Dendritic cell treated with granulocyte-macrophage colony-stimulating factor and Interleukin-4, amounts not matched to agents 40 ng/mL and 50 ng/mL, for 4 days (primary cell): ENCODE measurements around the gene ELMO3.

Experiments used
- H3K27ac Mint-ChIP-seq: one replicate; pipeline ENCODE4 v1.8.0; 2022; ENCODE audit warnings: mild to moderate bottlenecking, mixed read lengths
- H3K27me3 Mint-ChIP-seq: one replicate; pipeline ENCODE4 v1.8.0; 2022; ENCODE audit warnings: mild to moderate bottlenecking, mixed read lengths
- H3K36me3 Mint-ChIP-seq: one replicate; pipeline ENCODE4 v1.8.0; 2022; ENCODE audit warnings: low read depth, mixed read lengths
- H3K4me1 Mint-ChIP-seq: one replicate; pipeline ENCODE4 v1.8.0; 2022; ENCODE audit warnings: low read depth, mixed read lengths
- H3K4me3 Mint-ChIP-seq: one replicate; pipeline ENCODE4 v1.8.0; 2022; ENCODE audit warnings: mild to moderate bottlenecking, moderate library complexity, mixed read lengths
- H3K9me3 Mint-ChIP-seq: one replicate; pipeline ENCODE4 v1.8.0; 2022; ENCODE audit warnings: mixed read lengths
- intact Hi-C: fragments of 100-400 bp; cut with micrococcal nuclease; formaldehyde crosslinking; loops from one replicate; pipeline ENCODE4 v1.15.0; 2022

ELMO3 gene

GRCh38 chr16:67169642-67170167 is 29.2 kb upstream of the ELMO3 start:
- H3K27ac Mint-ChIP-seq: peak overlapping the region; percentile 88
- peaks cover 50% of the 10 kb centered on the region for H3K36me3 Mint-ChIP-seq
- peak overlapping the region; percentile 72 for H3K4me3 Mint-ChIP-seq
- peaks cover 92% of the 10 kb centered on the region for H3K4me1 Mint-ChIP-seq
- intact Hi-C loops: no loop called here
- no peaks in the 10 kb centered on the region for H3K9me3 Mint-ChIP-seq
- peaks cover 78% of the 10 kb centered on the region for H3K27me3 Mint-ChIP-seq

GRCh38 chr16:67170168-67170948 is 28.6 kb upstream of the ELMO3 start, which contains the start of gene NOL3:
TSS of gene NOL3 (plus strand) at chr16:67170538.
- H3K27ac Mint-ChIP-seq: peak within 1 kb of the TSS; percentile 88
- peaks cover 78% of the 10 kb centered on the region for H3K27me3 Mint-ChIP-seq
- intact Hi-C loops: no loop called here
- H3K4me3 Mint-ChIP-seq: peak within 1 kb of the TSS; percentile 72
- H3K4me1 Mint-ChIP-seq: peaks cover 87% of the 10 kb centered on the region
- H3K9me3 Mint-ChIP-seq: no peaks in the 10 kb centered on the region
- H3K36me3 Mint-ChIP-seq: peaks cover 50% of the 10 kb centered on the region

- H3K27me3 Mint-ChIP-seq: peaks cover 77% of the 10 kb centered on the region
- H3K27ac Mint-ChIP-seq: peak overlapping the region; percentile 88
- peaks cover 80% of the 10 kb centered on the region for H3K4me1 Mint-ChIP-seq
- peak overlapping the region; percentile 66 for H3K4me3 Mint-ChIP-seq
- intact Hi-C loops: no loop called here
- H3K36me3 Mint-ChIP-seq: peaks cover 55% of the 10 kb centered on the region
- no peaks in the 10 kb centered on the region for H3K9me3 Mint-ChIP-seq
These were observed 27.8 kb upstream of the ELMO3 start for GRCh38 chr16:67170949-67171649.

GRCh38 chr16:67173323-67173722 is 25.6 kb upstream of the ELMO3 start:
- Mint-ChIP-seq H3K27me3 (peaks cover 75% of the 10 kb centered on the region), H3K4me1 (peaks cover 70% of the 10 kb centered on the region)

GRCh38 chr16:67173808-67174705 is 24.9 kb upstream of the ELMO3 start:
- Mint-ChIP-seq H3K4me1 (peaks cover 70% of the 10 kb centered on the region), H3K27ac (peak overlapping the region; percentile 88), H3K36me3 (peaks cover 46% of the 10 kb centered on the region), H3K9me3 (no peaks in the 10 kb centered on the region), H3K4me3 (peak overlapping the region; percentile 84), H3K27me3 (peaks cover 74% of the 10 kb centered on the region)
- intact Hi-C loops: no loop called here

More at GRCh38 chr16:67173323-67173722, 25.6 kb upstream of the ELMO3 start:
- intact Hi-C loops: no loop called here
- Mint-ChIP-seq H3K27ac (peak overlapping the region; percentile 88), H3K4me3 (peak overlapping the region; percentile 84), H3K36me3 (peaks cover 49% of the 10 kb centered on the region), H3K9me3 (no peaks in the 10 kb centered on the region)

- H3K4me1 Mint-ChIP-seq: peaks cover 66% of the 10 kb centered on the region
- H3K27ac Mint-ChIP-seq: peak overlapping the region; percentile 88
- peaks cover 51% of the 10 kb centered on the region for H3K36me3 Mint-ChIP-seq
- intact Hi-C loops: no loop called here
- H3K27me3 Mint-ChIP-seq: peaks cover 76% of the 10 kb centered on the region
- peak overlapping the region; percentile 84 for H3K4me3 Mint-ChIP-seq
- H3K9me3 Mint-ChIP-seq: no peaks in the 10 kb centered on the region
These were observed 24.2 kb upstream of the ELMO3 start for GRCh38 chr16:67174706-67175231.

GRCh38 chr16:67176662-67177061 is 22.3 kb upstream of the ELMO3 start:
- Mint-ChIP-seq H3K9me3 (no peaks in the 10 kb centered on the region), H3K27me3 (peaks cover 72% of the 10 kb centered on the region), H3K4me3 (no peak overlapping the region), H3K36me3 (peaks cover 46% of the 10 kb centered on the region), H3K4me1 (peaks cover 50% of the 10 kb centered on the region), H3K27ac (no peak overlapping the region)
- intact Hi-C loops: no loop called here

GRCh38 chr16:67177743-67178699 is 20.9 kb upstream of the ELMO3 start:
- Mint-ChIP-seq H3K4me1 (peaks cover 38% of the 10 kb centered on the region), H3K27ac (no peak overlapping the region), H3K9me3 (no peaks in the 10 kb centered on the region), H3K36me3 (peaks cover 41% of the 10 kb centered on the region), H3K4me3 (peak overlapping the region; percentile 66), H3K27me3 (peaks cover 60% of the 10 kb centered on the region)
- intact Hi-C loops: no loop called here

GRCh38 chr16:67179421-67180080 is 19.4 kb upstream of the ELMO3 start:
- Mint-ChIP-seq H3K27me3 (peaks cover 48% of the 10 kb centered on the region), H3K27ac (no peak overlapping the region), H3K4me1 (peaks cover 23% of the 10 kb centered on the region), H3K36me3 (peaks cover 41% of the 10 kb centered on the region), H3K4me3 (no peak overlapping the region), H3K9me3 (no peaks in the 10 kb centered on the region)
- intact Hi-C loops: no loop called here

- H3K4me3 Mint-ChIP-seq: no peak overlapping the region
- peaks cover 48% of the 10 kb centered on the region for H3K27me3 Mint-ChIP-seq
- peaks cover 38% of the 10 kb centered on the region for H3K36me3 Mint-ChIP-seq
- intact Hi-C loops: no loop called here
- H3K4me1 Mint-ChIP-seq: peaks cover 26% of the 10 kb centered on the region
- H3K27ac Mint-ChIP-seq: no peak overlapping the region
- H3K9me3 Mint-ChIP-seq: no peaks in the 10 kb centered on the region
These were observed 18.8 kb upstream of the ELMO3 start for GRCh38 chr16:67180166-67180565.

GRCh38 chr16:67181346-67181745 is 17.6 kb upstream of the ELMO3 start:
- peaks cover 26% of the 10 kb centered on the region for H3K36me3 Mint-ChIP-seq
- H3K4me1 Mint-ChIP-seq: peaks cover 32% of the 10 kb centered on the region
- peaks cover 46% of the 10 kb centered on the region for H3K27me3 Mint-ChIP-seq
- H3K9me3 Mint-ChIP-seq: no peaks in the 10 kb centered on the region
- no peak overlapping the region for H3K27ac Mint-ChIP-seq
- intact Hi-C loops: no loop called here
- H3K4me3 Mint-ChIP-seq: no peak overlapping the region

GRCh38 chr16:67182288-67182687 is 16.6 kb upstream of the ELMO3 start:
- H3K4me3 Mint-ChIP-seq: no peak overlapping the region
- H3K27ac Mint-ChIP-seq: no peak overlapping the region
- H3K36me3 Mint-ChIP-seq: peaks cover 17% of the 10 kb centered on the region
- peaks cover 31% of the 10 kb centered on the region for H3K4me1 Mint-ChIP-seq
- no peaks in the 10 kb centered on the region for H3K9me3 Mint-ChIP-seq
- H3K27me3 Mint-ChIP-seq: peaks cover 45% of the 10 kb centered on the region
- intact Hi-C loops: loop anchor here (2.0 kb wide), 1 partner anchor 21 kb away; no protein-coding TSS in a partner anchor
